Activated T-cell treated with anti-CD3 and anti-CD28 coated beads for 48 hours (primary cell): ENCODE data around the gene SPOCK1.
"Not testable (repeated sequence)": the region's sequence is repeated elsewhere in the genome, so short reads cannot be mapped to it uniquely, and the experiment has no call there.

Source experiments
- DNase-seq: peaks from one replicate; pipeline ENCODE4 v3.0.0-alpha.2; 2020; ENCODE audit warnings: low read depth

SPOCK1 gene

DNA sequence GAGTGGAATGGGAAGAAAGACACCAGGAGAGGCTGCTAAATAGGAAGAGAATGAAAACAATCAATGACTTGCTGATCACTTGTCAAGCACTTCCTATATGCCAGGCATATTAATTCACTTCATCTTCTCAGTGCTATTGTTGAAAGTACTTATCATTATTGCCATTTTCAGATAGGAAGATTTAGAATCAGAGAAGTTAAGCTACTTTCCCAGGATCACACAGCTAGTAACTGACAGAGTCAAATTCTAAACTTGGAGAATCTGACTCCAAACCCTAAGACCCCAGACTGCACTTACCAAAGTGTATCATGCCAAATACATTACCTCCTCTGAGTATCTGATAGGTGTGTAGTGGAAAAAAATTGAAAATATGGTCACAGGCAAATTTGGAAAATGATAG lies 236.3 kb downstream of the SPOCK1 start:
- DNase-seq, result no peak

DNA sequence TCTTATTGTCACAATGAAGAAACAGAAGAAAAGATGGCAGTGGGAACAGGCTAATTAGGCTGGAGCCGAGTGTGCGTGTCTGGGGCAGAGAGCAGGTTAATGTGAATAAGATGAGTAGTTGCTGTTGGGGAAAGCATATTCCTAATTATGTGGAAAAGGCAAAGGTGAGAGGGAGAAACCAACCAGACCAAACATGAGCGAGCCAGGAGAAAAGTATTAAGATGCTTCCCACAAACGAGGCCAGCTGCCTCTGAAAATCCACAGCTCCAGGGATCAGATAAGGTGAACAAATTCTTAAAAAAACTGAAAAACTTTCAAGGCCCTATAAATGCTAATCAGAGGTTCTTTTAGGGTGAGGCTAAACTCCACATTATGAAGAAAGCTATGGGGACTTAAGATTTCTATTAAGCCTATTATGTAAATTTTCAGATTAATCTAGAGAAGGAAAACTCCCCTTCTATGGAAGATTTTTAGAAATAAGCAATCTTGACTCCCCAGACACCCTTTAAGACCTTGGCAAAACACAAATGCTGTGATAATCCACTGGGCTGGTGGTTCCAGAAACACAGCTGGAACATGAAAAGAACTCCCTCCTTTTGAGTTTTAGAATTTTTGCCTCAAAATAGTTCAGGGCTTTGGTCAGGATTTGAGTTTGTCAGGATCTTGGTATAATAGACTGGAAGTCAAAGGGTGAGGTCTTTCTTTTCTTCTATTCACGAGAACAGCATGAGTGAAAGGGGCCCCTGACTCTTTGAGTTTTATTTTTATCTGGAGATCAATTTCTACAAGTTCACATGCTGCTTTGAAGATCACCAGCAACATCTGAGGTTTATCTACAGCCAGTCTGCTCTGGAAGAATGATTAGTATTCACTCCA lies 238.1 kb downstream of the SPOCK1 start:
- no peak for DNase-seq

DNA sequence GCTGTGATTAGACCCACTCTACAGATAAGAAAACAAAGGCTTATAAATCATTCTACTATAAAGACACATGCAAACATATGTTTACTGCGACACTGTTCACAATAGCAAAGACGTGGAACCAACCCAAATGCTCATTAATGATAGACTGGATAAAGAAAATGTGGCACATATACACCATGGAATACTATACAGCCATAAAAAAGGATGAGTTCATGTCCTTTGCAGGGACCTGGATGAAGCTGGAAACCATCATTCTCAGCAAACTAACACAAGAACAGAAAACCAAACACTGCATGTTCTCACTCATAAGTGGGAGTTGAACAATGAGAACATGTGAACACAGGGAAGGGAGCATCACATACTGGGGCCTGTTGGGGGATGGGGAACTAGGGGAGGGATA lies 240.0 kb downstream of the SPOCK1 start:
- DNase-seq, result not testable (repeated sequence)

DNA sequence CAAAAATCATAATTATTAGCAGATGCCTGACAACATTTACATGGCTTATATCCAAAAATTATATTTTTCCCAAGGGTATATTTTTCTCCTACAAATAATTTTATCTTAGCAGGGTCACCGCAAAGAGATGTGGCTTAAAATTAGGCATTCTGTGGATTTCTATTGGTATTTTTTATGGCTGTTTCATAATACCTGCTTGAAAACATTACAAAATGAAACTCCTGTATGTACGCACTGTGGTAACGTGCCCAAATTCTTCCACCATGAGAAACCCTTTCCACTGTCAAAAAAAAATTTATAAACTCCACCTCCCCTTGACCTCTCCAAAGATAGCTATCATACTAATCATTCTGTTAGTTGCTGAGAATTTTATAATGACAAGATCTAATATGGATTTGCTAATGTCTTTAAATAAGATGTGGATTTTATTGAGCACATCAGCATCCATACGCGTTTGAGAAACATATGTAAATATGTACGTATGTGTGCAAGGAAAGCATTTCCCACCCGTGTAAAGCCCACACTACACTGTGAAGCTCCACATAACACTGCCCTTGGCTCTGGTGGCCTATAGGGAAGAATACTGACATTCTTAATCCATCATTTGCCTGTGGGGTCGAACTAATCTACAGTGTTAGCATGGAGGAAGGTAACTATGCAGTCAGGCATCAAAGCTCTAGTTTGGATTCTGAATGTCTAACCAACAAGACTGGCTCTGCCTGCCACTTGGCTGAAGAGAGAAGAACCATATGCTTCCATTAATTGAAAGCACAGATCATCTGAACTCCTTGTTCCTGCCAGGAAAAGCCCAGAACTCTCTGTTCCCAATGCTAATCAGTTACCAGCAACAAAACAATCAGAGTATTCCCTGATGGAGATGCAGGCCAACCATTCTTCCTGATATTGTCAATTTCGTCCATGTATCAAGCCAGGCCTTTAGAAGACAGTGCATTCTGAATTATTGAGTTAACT lies 244.7 kb downstream of the SPOCK1 start:
- DNase-seq, result no peak

DNA sequence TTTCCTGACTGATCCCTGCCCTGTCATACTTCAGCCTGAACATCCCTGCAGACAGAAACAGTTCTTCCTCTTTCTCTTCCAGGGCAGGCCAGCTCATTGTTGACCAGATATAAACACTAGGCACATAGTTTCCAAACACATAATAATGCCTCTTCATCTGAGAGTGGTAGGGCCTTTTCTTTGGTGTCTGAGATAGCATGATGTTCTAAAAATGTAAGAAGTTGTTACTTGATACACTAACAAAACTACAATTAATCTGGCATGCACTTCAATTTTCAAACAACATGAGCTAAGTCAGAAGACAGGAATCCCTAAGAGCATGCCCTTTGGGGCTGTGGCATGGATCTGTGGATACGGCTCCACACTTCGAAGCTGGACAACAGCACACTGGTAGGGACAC lies 246.6 kb downstream of the SPOCK1 start:
- no peak for DNase-seq

DNA sequence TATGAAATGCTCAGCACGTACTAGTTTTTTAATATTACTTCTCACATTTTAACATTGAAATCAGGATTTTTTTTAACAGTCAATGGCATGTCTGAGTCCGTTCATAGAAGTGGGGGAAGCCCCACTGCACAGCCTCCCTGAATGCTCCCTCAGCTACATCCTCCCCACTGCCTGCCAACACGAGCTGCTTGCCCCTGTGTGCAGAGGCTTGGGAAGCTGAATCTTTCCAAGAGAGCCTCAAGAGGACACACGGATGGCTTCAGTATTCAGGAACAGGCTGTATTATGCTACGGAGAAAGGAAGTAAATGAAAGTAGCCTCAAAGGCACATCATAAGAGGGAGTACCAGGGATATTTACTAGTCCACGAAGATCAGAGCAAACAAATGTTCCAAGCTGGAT lies 248.7 kb downstream of the SPOCK1 start:
- no peak for DNase-seq

DNA sequence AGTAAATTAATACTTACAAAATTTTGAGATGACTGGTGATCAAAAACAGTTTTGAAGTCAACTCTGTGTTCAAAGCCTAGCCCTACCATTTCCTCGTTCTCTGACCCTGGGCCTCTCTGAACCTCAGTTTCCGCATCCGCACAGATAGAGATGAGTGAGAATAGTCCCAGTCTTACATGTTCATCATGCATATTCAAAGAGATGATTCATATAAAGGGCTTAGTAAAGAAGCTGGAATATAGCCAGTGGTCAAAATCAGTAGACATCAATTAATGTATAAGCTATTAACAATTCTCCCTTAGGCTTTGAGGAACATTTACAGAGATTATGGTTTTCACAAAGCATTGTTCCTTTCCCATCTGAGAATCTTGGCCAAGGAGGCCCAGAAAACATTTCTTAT lies 250.6 kb downstream of the SPOCK1 start:
- DNase-seq, result no peak

DNA sequence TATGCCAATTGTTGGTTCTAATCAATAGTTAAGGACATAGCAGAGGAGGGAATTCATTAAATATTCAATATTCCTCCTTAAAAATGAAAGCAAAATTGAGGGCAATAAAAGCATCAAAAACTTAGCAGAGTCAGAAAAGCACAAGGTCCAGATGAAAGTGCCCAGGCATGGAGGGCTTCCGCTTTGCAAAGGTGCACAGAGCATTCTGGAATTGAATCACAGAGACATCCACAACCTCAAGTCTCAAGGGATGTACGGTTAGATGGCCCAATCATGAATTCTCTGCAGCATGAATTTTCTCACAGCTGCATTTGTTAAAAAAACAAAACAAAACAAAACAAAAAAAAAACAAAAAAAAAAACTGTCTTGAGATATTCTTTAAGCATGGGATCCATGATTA lies 253.7 kb downstream of the SPOCK1 start:
- no peak for DNase-seq

DNA sequence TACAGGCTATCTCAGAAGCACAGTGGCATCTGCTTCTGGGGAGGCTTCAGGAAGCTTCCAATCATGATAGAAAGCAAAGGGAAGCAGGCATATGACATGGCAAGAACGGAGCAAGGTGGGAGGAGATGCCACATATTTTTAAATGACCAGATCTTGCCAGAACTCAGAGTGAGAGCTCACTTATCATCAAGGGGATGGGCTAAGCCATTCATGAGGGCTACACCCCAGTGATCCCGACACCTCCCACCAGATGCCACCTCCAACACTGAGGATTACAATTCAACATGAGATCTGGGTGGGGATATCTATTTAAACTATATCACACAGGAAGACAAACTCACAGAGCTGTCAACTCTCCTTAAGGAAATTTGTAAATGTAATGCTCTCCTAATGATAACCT lies 258.8 kb downstream of the SPOCK1 start:
- DNase-seq, result no peak

DNA sequence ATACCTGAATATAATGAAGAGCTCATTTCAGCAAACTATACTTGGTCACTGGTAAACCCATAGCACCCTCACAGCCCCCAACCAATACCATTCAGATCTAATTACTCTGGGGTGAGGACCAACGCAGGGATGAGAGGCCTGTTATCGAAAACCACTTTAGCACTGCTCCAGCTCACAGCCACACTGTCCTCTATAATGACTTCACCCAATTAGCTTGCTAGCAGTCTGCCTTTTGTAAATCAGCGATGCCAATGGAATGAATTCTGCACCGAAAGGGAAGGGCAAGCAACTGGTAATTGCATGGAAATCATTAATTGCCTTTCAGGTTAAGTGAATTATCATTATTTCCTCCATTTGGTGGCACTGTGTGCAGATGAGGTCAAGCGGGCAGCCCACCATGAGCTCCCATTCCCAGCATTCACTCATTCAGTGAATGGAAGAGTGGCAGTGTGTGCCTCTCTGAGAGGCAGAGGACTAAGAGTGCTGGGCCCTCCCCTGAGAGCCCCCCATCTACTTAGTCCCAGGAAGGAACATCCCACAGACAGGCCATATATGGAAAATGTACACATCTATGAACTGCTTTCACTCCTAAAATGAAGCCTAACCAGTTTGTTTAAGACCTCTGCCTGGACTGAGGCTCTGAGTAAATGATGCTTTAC lies 262.1 kb downstream of the SPOCK1 start:
- DNase-seq, result no peak

DNA sequence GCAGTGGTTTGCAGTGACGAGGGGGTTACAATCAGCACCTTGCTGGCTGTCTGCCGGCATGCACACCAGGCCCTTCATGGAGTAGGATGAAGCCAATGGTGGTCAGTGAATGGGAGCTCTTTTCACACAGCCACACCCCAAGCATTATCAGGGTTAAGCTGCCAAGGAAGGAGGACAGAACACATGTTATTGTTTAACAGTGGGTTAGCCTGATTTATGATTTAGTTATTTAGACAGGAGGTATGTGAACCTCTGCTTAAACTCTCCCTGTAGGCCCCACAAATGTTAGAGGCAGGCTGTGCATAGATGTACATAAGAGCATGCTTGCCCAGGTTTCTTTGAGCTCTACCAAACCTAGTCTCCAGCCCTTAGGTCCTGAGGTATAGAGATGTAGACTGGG lies 262.9 kb downstream of the SPOCK1 start:
- no peak for DNase-seq

DNA sequence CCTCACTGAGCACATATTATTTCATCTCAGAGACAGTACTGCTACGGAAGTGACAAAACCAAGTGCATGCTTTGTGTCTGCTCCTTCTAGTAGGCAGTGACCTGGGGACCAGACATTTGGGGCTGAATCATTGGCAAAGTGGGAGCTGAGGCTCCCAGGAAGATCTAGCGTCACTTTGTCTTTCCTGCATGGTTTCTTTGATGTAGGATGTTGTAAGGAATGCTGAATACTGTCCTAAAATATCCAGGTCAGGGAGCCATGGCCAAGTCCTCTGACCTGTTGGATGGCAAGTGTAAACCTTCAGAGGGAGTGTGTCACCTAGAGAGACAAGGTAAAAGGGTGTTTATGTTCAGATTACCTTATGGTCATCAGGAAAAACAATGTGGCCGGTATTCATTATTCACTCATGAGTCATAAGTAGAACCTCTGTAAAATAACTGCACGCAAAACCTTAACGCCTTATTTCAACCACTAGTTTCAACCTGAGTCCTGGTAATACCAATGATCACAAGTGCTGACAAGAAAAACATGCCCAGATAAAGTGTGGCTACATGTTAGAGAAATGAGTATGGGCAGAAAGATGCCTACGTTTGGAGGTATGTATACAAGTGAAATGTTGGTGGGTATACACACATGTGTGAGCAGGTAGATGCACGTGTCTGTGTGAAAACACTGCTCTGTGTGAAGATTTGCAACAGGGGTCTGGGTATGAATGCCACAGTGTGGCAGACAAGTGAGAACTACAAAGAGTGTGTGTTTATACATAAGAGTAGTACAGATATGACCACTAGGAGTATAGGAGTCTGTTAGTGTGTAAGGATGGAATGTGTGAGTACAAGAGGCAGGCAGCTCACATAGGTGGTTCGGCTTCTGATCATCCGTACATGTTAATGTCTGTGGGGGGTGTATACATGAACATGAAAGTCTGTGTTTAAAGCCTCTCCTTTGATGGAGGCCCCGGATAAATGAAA lies 263.9 kb downstream of the SPOCK1 start:
- DNase-seq, result no peak

DNA sequence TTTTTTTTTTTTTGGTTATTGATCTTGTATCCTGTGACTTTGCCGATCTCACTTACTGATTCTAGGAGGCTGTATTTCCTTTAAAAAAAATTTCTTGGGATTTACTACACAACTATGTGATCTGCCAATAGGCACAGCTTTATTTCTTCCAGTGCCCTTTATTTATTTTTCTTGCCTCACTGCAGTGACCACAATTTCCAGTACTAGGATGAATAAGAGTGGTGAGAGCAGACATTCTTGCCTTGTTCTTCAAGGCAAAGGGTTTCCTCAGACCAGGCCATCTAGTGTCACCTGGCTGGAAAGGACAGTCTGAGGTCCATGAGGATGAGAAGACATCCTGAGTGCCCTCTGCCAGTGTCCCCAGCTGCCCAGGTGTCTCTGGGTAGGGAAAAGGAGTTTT lies 265.4 kb downstream of the SPOCK1 start:
- no peak for DNase-seq

DNA sequence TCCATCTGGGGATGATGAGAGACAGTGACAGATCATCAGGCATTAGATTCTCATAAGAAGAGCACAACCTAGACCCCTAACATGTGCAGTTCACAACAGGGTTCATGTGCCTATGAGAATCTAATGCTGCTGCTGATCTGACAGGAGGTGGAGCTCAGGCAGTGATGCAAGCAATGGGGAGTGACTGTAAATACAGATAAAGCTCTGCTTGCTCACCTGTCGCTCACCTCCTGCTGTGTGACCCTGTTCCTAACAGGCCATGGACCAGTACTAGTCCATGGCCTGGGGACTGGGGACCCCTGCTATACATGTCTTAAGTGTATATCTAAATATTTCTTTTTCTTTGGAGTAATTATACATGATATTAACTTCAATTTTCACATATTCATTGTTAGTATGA lies 265.8 kb downstream of the SPOCK1 start:
- not testable (repeated sequence) for DNase-seq

DNA sequence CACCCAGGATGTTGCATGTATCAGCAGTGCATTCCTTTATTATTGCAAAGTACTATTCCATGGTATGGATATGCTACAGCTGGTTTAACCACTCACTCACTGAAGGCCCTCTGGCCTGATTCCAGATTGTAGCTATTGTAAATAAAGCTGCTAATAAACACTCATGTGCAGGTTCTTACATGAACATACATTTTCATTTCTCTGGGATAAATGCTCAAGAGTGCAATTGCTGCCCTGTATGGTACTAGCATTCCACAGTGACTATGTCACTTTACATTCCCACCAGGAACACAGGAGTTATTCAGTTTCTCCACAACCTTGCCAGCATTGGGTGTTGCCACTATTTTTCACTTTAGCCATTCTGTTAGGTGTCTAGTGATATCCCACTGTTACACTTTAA lies 267.6 kb downstream of the SPOCK1 start:
- no peak for DNase-seq

DNA sequence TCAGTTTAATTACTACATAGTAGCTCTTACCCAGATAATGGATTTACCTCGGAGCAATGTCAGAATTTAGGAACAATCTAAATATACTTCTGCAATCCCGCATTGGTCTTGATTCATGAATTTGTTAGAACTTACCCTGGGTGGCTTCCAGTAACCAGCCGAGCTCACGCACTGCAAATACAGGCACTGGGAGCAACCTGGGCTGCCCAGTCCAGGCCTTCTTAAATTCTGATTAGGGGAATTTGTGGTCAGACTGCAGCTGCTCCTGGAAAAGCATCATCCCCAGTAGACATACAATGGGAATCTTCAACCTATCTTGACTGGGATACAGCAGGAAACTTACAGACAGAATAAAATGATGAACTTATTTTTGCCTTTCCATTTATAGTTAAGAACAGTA lies 270.3 kb downstream of the SPOCK1 start:
- DNase-seq, result no peak

DNA sequence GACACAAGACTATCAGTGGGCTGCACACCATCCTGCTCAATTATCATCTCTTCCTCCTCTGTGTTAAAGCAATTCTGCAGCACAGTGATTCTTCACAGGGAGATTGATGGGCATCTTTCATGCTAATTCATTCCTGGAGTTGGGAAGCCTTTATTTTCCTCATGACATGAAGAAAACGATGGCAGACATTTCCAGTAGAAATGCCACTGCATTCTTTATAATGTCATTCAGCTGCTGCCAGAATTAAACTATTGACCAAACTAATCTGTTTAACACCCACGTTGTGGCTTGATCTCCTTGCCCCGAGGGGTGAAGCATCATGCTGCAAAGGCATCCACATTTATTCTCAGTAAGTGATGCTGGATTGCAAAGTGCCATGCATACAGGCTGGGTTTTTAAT lies 273.0 kb downstream of the SPOCK1 start:
- no peak for DNase-seq

DNA sequence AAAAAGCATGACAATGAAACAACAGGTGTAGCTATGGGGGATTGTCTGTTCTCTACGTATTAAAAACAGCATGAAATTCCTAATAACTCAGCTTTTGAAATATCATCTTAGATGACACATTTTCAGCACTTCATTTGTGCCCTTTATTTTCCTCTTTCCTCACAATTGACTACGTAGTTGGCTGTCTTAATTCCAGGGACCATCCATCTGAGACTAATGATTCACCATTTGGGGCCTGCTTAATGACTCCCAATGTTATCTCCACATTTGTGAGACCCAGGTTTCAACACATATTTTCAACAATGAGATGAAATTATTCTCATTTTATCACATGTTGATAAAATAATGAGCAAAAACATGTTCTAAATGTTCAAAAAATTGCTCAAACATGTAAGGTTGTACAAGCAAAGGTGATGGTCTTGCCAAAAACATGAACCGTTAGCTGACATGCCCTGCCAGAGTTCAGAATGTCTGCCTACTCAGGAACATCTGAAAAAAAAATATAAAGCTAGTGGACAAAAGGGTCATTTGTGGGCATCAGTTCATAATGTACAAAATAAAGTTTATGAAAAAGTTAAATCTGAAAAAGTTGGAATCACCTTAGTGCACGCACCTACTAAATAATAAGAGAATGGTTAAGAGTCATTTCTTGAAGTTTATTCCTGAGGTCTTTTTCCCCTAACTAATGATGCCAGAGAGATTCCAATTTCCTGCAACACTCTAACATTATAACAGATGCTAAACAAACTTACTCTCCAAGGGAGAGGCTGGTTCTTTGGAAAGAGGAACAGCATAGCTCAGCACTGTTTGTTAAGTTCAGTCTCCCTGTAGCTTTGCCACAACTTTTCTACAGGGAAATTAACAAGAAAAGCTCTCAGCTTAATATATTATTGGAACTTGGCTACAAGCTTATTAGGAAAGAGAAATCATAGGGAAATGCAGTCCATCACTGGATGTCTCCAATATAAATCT lies 275.5 kb downstream of the SPOCK1 start:
- no peak for DNase-seq

DNA sequence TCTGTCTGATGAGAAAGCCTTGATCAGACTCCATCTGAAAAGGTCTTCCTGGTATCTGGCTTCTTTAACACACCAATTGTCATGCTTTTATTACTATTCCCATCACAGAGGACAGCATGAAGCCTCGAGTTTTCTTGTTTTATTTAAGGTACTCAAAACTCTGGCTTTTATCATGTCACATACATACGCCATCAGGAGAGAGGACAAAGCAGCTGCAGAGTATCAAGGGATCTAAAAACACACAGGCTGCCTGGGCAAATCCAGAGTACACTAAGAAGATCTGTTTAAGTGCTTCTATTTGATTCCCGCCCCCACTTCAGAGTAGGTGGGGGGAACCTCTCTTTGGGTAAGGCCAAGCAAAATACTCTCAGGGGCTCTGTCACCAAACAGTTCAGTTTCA lies 277.2 kb downstream of the SPOCK1 start:
- DNase-seq, result no peak

DNA sequence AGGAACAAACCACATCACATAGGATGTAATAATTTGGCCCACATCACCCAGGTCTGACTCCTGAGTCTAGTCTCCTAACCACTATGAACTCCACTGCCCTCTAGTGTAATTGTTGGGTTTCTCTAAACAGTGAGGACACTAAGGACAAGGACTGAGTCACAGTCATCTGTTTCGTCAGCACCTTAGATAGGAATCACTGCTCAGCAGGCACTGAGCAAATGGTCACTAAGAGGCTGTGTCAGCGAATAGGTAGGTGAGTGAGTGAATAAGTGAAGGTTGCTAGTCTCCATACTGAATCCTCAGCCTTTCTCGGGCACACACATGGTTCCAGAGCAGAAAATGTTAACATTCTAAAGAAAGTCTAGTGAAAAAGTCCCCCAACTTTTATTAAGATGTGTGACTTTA lies 278.6 kb downstream of the SPOCK1 start:
- no peak for DNase-seq
